Parathyroid adenoma (tissue), 2 donors: ENCODE measurements around the gene ACVRL1.

Experiments used
- H2AFZ ChIP-seq: fragments of 300-600 bp; sonication (generic); one replicate; pipeline ENCODE4 v1.7.0; 2017; ENCODE audit warnings: antibody characterized with exemption, mild to moderate bottlenecking
- H3K27ac ChIP-seq: fragments of 300-600 bp; sonication (generic); one replicate; pipeline ENCODE4 v1.7.0; 2017
- H3K27me3 ChIP-seq: fragments of 300-600 bp; sonication (generic); one replicate; pipeline ENCODE4 v1.7.0; 2017; ENCODE audit warnings: low read length; ENCODE audit not compliant: control insufficient read depth, insufficient read depth
- H3K36me3 ChIP-seq: fragments of 300-600 bp; sonication (generic); one replicate; pipeline ENCODE4 v1.7.0; 2017; ENCODE audit warnings: low read length; ENCODE audit not compliant: control insufficient read depth, insufficient read depth
- H3K4me1 ChIP-seq: fragments of 300-600 bp; sonication (generic); one replicate; pipeline ENCODE4 v1.7.0; 2017; ENCODE audit warnings: control low read depth
- H3K4me2 ChIP-seq: fragments of 300-600 bp; sonication (generic); one replicate; pipeline ENCODE4 v1.7.0; 2017; ENCODE audit warnings: low read length
- H3K4me3 ChIP-seq: fragments of 300-600 bp; sonication (generic); one replicate; pipeline ENCODE4 v1.7.0; 2017; ENCODE audit warnings: low read depth, low read length
- H3K79me2 ChIP-seq: fragments of 300-600 bp; sonication (generic); one replicate; pipeline ENCODE4 v1.7.0; 2017; ENCODE audit warnings: control low read depth
- H3K9ac ChIP-seq: fragments of 300-600 bp; sonication (generic); one replicate; pipeline ENCODE4 v1.7.0; 2017; ENCODE audit warnings: mild to moderate bottlenecking
- H3K9me3 ChIP-seq: fragments of 300-600 bp; sonication (generic); one replicate; pipeline ENCODE4 v1.7.0; 2017; ENCODE audit warnings: low read length; ENCODE audit not compliant: control insufficient read depth
- CTCF ChIP-seq: fragments of 300-600 bp; sonication (generic); IDR thresholded peaks from one replicate; pipeline ENCODE4 v1.7.0; 2017; ENCODE audit warnings: antibody characterized with exemption, mild to moderate bottlenecking
- donor health status: primary hyperparathyroidism.

The ACVRL1 gene

GRCh38 chr12:51890511-51891171 is 16.7 kb upstream of the ACVRL1 start:
- H3K27ac ChIP-seq: no peak overlapping the region
- H2AFZ ChIP-seq: no peak overlapping the region
- H3K36me3 ChIP-seq: no peaks in the 10 kb centered on the region
- no peaks in the 10 kb centered on the region for H3K79me2 ChIP-seq
- H3K27me3 ChIP-seq: no peaks in the 10 kb centered on the region
- no peak overlapping the region for H3K4me2 ChIP-seq
- H3K9ac ChIP-seq: no peak overlapping the region
- TF ChIP-seq CTCF: no peak
- H3K4me1 ChIP-seq: peaks cover 33% of the 10 kb centered on the region
- no peaks in the 10 kb centered on the region for H3K9me3 ChIP-seq
- no peak overlapping the region for H3K4me3 ChIP-seq

- Histone ChIP-seq H2AFZ (no peak overlapping the region), H3K4me3 (no peak overlapping the region), H3K27me3 (no peaks in the 10 kb centered on the region), H3K79me2 (no peaks in the 10 kb centered on the region), H3K27ac (no peak overlapping the region), H3K9ac (no peak overlapping the region), H3K36me3 (no peaks in the 10 kb centered on the region), H3K4me1 (peaks cover 27% of the 10 kb centered on the region), H3K9me3 (no peaks in the 10 kb centered on the region), H3K4me2 (no peak overlapping the region)
- TF ChIP-seq CTCF: peak; percentile 52
Measured at GRCh38 chr12:51891843-51892242, 15.5 kb upstream of the ACVRL1 start.

- no peaks in the 10 kb centered on the region for H3K27me3 ChIP-seq
- no peak for TF ChIP-seq CTCF
- H2AFZ ChIP-seq: no peak overlapping the region
- H3K4me1 ChIP-seq: peaks cover 16% of the 10 kb centered on the region
- H3K9me3 ChIP-seq: no peaks in the 10 kb centered on the region
- no peak overlapping the region for H3K27ac ChIP-seq
- no peaks in the 10 kb centered on the region for H3K36me3 ChIP-seq
- no peak overlapping the region for H3K4me2 ChIP-seq
- H3K79me2 ChIP-seq: no peaks in the 10 kb centered on the region
- no peak overlapping the region for H3K9ac ChIP-seq
- H3K4me3 ChIP-seq: no peak overlapping the region
Measured at GRCh38 chr12:51893786-51894185, 13.5 kb upstream of the ACVRL1 start.

GRCh38 chr12:51895378-51896135 is 11.7 kb upstream of the ACVRL1 start:
- Histone ChIP-seq H3K9me3 (no peaks in the 10 kb centered on the region), H3K9ac (no peak overlapping the region), H3K36me3 (no peaks in the 10 kb centered on the region), H3K4me1 (peaks cover 7% of the 10 kb centered on the region), H2AFZ (peak overlapping the region; percentile 76), H3K4me2 (no peak overlapping the region), H3K4me3 (no peak overlapping the region), H3K27ac (no peak overlapping the region), H3K79me2 (no peaks in the 10 kb centered on the region), H3K27me3 (no peaks in the 10 kb centered on the region)
- TF ChIP-seq CTCF: no peak

GRCh38 chr12:51896236-51896635 is 11.1 kb upstream of the ACVRL1 start:
- Histone ChIP-seq H3K36me3 (no peaks in the 10 kb centered on the region), H3K79me2 (no peaks in the 10 kb centered on the region), H3K9me3 (no peaks in the 10 kb centered on the region), H3K27me3 (no peaks in the 10 kb centered on the region), H3K27ac (no peak overlapping the region), H3K9ac (no peak overlapping the region), H2AFZ (no peak overlapping the region), H3K4me2 (no peak overlapping the region), H3K4me1 (peaks cover 7% of the 10 kb centered on the region), H3K4me3 (no peak overlapping the region)
- TF ChIP-seq CTCF: no peak
